ENCODE measurements around the gene SIK3. TPM values are rescaled to one million over a fixed set of nuclear protein-coding genes. Genes with fewer than 3 reads are reported as not detected.

The SIK3 gene
- polyA plus RNA-seq, 1 of the 3 experiments (the other 2 are of a cell fraction), result 5.1 TPM

DNA sequence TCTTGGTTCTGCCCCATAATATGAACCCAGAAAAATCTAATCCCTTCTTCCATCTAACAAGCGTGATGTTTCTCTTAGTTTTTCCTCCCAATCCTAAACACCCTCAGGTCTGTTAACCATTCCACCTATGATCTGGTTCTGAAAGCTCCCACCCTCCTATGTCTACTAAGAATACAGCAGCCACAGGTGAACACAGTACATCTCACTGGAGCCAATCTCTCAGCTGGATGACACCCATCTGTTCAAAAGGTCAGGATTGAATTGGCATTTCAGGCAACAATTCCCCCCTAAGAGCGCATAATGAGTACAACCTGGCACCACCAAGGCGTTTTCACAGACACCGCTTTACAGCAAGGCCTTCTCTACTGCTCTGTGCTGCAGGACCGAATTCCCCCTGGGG lies 241.8 kb downstream of the SIK3 start:
- no peak overlapping the region for H2AFZ ChIP-seq (ENCODE audit: low read depth)
- H3F3A ChIP-seq (replicated peaks; ENCODE audit: insufficient read depth), result peaks cover 38% of the 10 kb centered on the region
- H3K9me2 ChIP-seq, result no peaks in the 10 kb centered on the region
- 95% methylated on average over 5 of the region's 5 CpGs for WGBS (ENCODE audit: low lambda C conversion rate)
- H3K79me2 ChIP-seq (ENCODE audit: insufficient read depth), result no peaks in the 10 kb centered on the region
- H3K27me3 ChIP-seq (ENCODE audit: insufficient read depth), result no peaks in the 10 kb centered on the region
- H3K9ac ChIP-seq, result no peak overlapping the region
- TF ChIP-seq MEF2A (IDR thresholded peaks at IDR 0.05; ENCODE audit: borderline replicate concordance, low read depth) (no peak), EZH2phosphoT487 (IDR thresholded peaks at IDR 0.05; ENCODE audit: borderline replicate concordance, low read depth) (no peak), NRF1 (IDR thresholded peaks at IDR 0.05; ENCODE audit: low read depth, low read length) (no peak), CHD2 (IDR thresholded peaks at IDR 0.05; ENCODE audit: low read length, partially characterized antibody) (no peak), EP300 (IDR thresholded peaks at IDR 0.05; ENCODE audit: borderline replicate concordance in 1 of 2, low read depth in 1 of 2, low read length in 1 of 2) (no peak), JUND (IDR thresholded peaks at IDR 0.05) (no peak), MXI1 (IDR thresholded peaks at IDR 0.05; ENCODE audit: low read depth, low read length) (no peak), FOSL2 (IDR thresholded peaks at IDR 0.05; ENCODE audit: borderline replicate concordance, low read depth) (no peak), GATA2 (CRISPR knock-in tag; IDR thresholded peaks at IDR 0.05) (no peak), RFX5 (IDR thresholded peaks at IDR 0.05; ENCODE audit: low read length) (no peak), RAD21 (IDR thresholded peaks at IDR 0.05; ENCODE audit: low read length) (no peak)
- TF ChIP-seq, protein P1, sequence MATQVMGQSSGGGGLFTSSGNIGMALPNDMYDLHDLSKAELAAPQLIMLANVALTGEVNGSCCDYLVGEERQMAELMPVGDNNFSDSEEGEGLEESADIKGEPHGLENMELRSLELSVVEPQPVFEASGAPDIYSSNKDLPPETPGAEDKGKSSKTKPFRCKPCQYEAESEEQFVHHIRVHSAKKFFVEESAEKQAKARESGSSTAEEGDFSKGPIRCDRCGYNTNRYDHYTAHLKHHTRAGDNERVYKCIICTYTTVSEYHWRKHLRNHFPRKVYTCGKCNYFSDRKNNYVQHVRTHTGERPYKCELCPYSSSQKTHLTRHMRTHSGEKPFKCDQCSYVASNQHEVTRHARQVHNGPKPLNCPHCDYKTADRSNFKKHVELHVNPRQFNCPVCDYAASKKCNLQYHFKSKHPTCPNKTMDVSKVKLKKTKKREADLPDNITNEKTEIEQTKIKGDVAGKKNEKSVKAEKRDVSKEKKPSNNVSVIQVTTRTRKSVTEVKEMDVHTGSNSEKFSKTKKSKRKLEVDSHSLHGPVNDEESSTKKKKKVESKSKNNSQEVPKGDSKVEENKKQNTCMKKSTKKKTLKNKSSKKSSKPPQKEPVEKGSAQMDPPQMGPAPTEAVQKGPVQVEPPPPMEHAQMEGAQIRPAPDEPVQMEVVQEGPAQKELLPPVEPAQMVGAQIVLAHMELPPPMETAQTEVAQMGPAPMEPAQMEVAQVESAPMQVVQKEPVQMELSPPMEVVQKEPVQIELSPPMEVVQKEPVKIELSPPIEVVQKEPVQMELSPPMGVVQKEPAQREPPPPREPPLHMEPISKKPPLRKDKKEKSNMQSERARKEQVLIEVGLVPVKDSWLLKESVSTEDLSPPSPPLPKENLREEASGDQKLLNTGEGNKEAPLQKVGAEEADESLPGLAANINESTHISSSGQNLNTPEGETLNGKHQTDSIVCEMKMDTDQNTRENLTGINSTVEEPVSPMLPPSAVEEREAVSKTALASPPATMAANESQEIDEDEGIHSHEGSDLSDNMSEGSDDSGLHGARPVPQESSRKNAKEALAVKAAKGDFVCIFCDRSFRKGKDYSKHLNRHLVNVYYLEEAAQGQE (IDR thresholded peaks at IDR 0.05; ENCODE audit: low read depth, low read length), result no peak
- TF ChIP-seq, protein P2, sequence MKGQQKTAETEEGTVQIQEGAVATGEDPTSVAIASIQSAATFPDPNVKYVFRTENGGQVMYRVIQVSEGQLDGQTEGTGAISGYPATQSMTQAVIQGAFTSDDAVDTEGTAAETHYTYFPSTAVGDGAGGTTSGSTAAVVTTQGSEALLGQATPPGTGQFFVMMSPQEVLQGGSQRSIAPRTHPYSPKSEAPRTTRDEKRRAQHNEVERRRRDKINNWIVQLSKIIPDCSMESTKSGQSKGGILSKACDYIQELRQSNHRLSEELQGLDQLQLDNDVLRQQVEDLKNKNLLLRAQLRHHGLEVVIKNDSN (IDR thresholded peaks at IDR 0.05; ENCODE audit: borderline replicate concordance, low read depth), result no peak
- TF ChIP-seq, protein P3, sequence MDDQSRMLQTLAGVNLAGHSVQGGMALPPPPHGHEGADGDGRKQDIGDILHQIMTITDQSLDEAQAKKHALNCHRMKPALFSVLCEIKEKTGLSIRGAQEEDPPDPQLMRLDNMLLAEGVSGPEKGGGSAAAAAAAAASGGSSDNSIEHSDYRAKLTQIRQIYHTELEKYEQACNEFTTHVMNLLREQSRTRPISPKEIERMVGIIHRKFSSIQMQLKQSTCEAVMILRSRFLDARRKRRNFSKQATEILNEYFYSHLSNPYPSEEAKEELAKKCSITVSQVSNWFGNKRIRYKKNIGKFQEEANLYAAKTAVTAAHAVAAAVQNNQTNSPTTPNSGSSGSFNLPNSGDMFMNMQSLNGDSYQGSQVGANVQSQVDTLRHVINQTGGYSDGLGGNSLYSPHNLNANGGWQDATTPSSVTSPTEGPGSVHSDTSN (IDR thresholded peaks at IDR 0.05), result no peak
- ChIA-PET POLR2A (no interaction called here), CTCF (interaction anchor here (2.5 kb wide), 1 partner anchor 20 kb away, joined by 7 read pairs; no protein-coding TSS in a partner anchor)
- no peak overlapping the region for H3K4me3 ChIP-seq (ENCODE audit: low read depth in 2 of 2, low read length in 1 of 2)
- peaks cover 29 to 36% of the 10 kb centered on the region in 2 experiments for H3K4me1 ChIP-seq (ENCODE audit: control insufficient read depth in 1 of 2, insufficient read depth in 2 of 2, low read depth in 1 of 2, low read length in 1 of 2)
- H3K27ac ChIP-seq (ENCODE audit: low read depth in 2 of 2, low read length in 1 of 2), result no peak overlapping the region
- H4K20me1 ChIP-seq (ENCODE audit: insufficient read depth), result no peaks in the 10 kb centered on the region
- no peaks in the 10 kb centered on the region for H3K9me3 ChIP-seq
- no peak for DNase-seq
- H3K4me2 ChIP-seq, result no peak overlapping the region
- peaks cover 12 to 34% of the 10 kb centered on the region in 2 experiments for H3K36me3 ChIP-seq (replicated peaks in 1 of 2; ENCODE audit: control insufficient read depth in 1 of 2, insufficient read depth in 2 of 2, low read length in 1 of 2)
